ENCODE measurements around the gene TMEM91. TPM values are rescaled to one million over a fixed set of nuclear protein-coding genes. Genes with fewer than 3 reads are reported as not detected.

The TMEM91 gene
- total RNA-seq, 1 experiment from 2014 or later = 5.3 TPM

GRCh38 chr19:41395355-41395754, 19.0 kb downstream of the TMEM91 start:
- Mint-ChIP-seq H3K9me3 (no peaks in the 10 kb centered on the region), H3K4me1 (peaks cover 22% of the 10 kb centered on the region), H3K27me3 (ENCODE audit: low read depth) (no peaks in the 10 kb centered on the region), H3K4me3 (peak overlapping the region; percentile 100), H3K27ac (peak overlapping the region; percentile 48), H3K36me3 (peaks cover 12% of the 10 kb centered on the region)
- ATAC-seq (no peak), DNase-seq (ENCODE audit: low spot score) (no peak)
- TF ChIP-seq NR1H2 (CRISPR knock-in tag; IDR thresholded peaks at IDR 0.05) = no peak
- no peak for TF ChIP-seq EMX1 (CRISPR knock-in tag; IDR thresholded peaks at IDR 0.05)
- TF ChIP-seq ZNF317 (CRISPR knock-in tag; IDR thresholded peaks at IDR 0.05; ENCODE audit: borderline replicate concordance, low read depth) = no peak
- no peak for TF ChIP-seq E2F5 (CRISPR knock-in tag; IDR thresholded peaks at IDR 0.05)
- no peak for TF ChIP-seq PRRX2 (CRISPR knock-in tag; IDR thresholded peaks at IDR 0.05)
- TF ChIP-seq PRDM15 (CRISPR knock-in tag; IDR thresholded peaks at IDR 0.05) = no peak
- TF ChIP-seq SMAD4 (CRISPR knock-in tag; IDR thresholded peaks at IDR 0.05) = no peak
- TF ChIP-seq ATF3 (CRISPR knock-in tag; conservative IDR thresholded peaks at IDR 0.05) = no peak
- no peak for TF ChIP-seq JUN (CRISPR knock-in tag; IDR thresholded peaks at IDR 0.05)
- TF ChIP-seq RORB (CRISPR knock-in tag; IDR thresholded peaks at IDR 0.05) = no peak
- no peak for TF ChIP-seq ATF2 (CRISPR knock-in tag; IDR thresholded peaks at IDR 0.05; ENCODE audit: borderline replicate concordance, low read depth)
- ChIA-PET POLR2A (no interaction called here), CTCF (no interaction called here)

- Mint-ChIP-seq H3K27me3 (ENCODE audit: low read depth) (no peaks in the 10 kb centered on the region), H3K4me3 (peak within 1 kb of the TSS; percentile 100), H3K4me1 (peaks cover 22% of the 10 kb centered on the region), H3K36me3 (no peaks in the 10 kb centered on the region), H3K27ac (peak within 1 kb of the TSS; percentile 100), H3K9me3 (no peaks in the 10 kb centered on the region)
- ATAC-seq (peak; percentile 100), DNase-seq (ENCODE audit: low spot score) (peak; percentile 99)
- CTCF ChIA-PET = interaction anchor here (1.0 kb wide), 1 partner anchor 11 kb away, joined by 3 read pairs; no protein-coding TSS in a partner anchor
- POLR2A ChIA-PET = no interaction called here
- TF ChIP-seq ATF2 (CRISPR knock-in tag; IDR thresholded peaks at IDR 0.05; ENCODE audit: borderline replicate concordance, low read depth) (no peak), ETV6 (CRISPR knock-in tag; IDR thresholded peaks at IDR 0.05) (no peak; the same call in 1 of the 2 replicates), GABPB1 (CRISPR knock-in tag; IDR thresholded peaks at IDR 0.05) (no peak; the same call in none of the 2 replicates), HMGXB4 (CRISPR knock-in tag; IDR thresholded peaks at IDR 0.05) (no peak), E2F5 (CRISPR knock-in tag; IDR thresholded peaks at IDR 0.05) (0 out of 2 replicates have a peak, but pooled peaks have one; percentile 69), ZMAT4 (CRISPR knock-in tag; IDR thresholded peaks at IDR 0.05) (no peak), MLX (CRISPR knock-in tag; IDR thresholded peaks at IDR 0.05) (no peak), SP1 (CRISPR knock-in tag; conservative IDR thresholded peaks at IDR 0.05) (peak; percentile 79), IRF1 (CRISPR knock-in tag; IDR thresholded peaks at IDR 0.05) (no peak), GTF2I (CRISPR knock-in tag; conservative IDR thresholded peaks at IDR 0.05) (no peak), ZNF423 (CRISPR knock-in tag; IDR thresholded peaks at IDR 0.05) (no peak)
Measured at GRCh38 chr19:41397086-41398049, 21.0 kb downstream of the TMEM91 start, which contains the start of the genes BCKDHA and EXOSC5. BCKDHA (plus strand) TSS chr19:41397818; CDS start chr19:41397828, 10 bp downstream. EXOSC5 (minus strand) TSS chr19:41397359; CDS start chr19:41397328, 31 bp downstream.

Data from WTC11 (cell line).